Pancreas (tissue), 10 donors: Measurements from ENCODE around the gene OR7C1. TPM values are rescaled to one million over a fixed set of nuclear protein-coding genes. Genes with fewer than 3 reads are reported as not detected.

Experiments used
- ATAC-seq, 4 donors: fragments of 200-7000 bp; cut with Tn5 transposase; one replicate each; pipeline versions ENCODE4 v1.8.0 to v1.9.1; 2020; ENCODE audit warnings: mild to moderate bottlenecking in 4 of 4, moderate library complexity in 4 of 4
- DNase-seq, 6 donors: peaks; one replicate each; pipeline ENCODE4 v3.0.0-alpha.2; 2020
- FAIRE-seq: peaks from 2 replicates; lab custom pipeline; 2012; peaks lifted over from hg19 to GRCh38; lab: Jason Lieb, UNC
- H3K27ac ChIP-seq, 4 donors: fragments of 200-600 bp; sonication (generic); 1 replicate in 3 of 4; 2 replicates in 1 of 4; pipeline versions ENCODE4 v1.5.0 to v1.8.0; 2020
- H3K27me3 ChIP-seq, 4 donors: fragments of 200-600 bp; one replicate each; pipeline ENCODE4 v1.8.0; 2021
- H3K36me3 ChIP-seq, 3 donors: fragments of 200-600 bp; sonication (generic) in 1 of 3; one replicate each; pipeline versions ENCODE4 v1.5.0 to v1.8.0; 2020 to 2021
- H3K4me1 ChIP-seq, 3 donors: fragments of 200-600 bp; one replicate each; pipeline ENCODE4 v1.8.0; 2021
- H3K4me3 ChIP-seq, 4 donors: fragments of 200-600 bp; sonication (generic) in 2 of 4; one replicate each; pipeline versions ENCODE4 v1.5.0 to v1.8.0; 2020 to 2021
- H3K9me3 ChIP-seq, 4 donors: fragments of 200-600 bp; one replicate each; pipeline ENCODE4 v1.8.0; 2021
- CTCF ChIP-seq, 4 donors: fragments of 200-600 bp; sonication (generic) in 3 of 4; IDR thresholded peaks; one replicate each; pipeline versions ENCODE4 v1.5.0 to v1.8.0; 2021; ENCODE audit warnings: antibody characterized with exemption in 4 of 4
- WGBS, 2 donors: extraction: QIAGEN DNeasy Blood & Tissue Kit; methylation state at CpG; one replicate each; pipeline ENCODE4 v1.1.7; 2013; 5-methylcytosine and 5-hydroxymethylcytosine counted together
- intact Hi-C, 3 donors: fragments of 100-400 bp; cut with DNase I; formaldehyde crosslinking; loops; one replicate each; pipeline versions ENCODE4 v1.11.1 to v1.14.2; 2022
- polyA plus RNA-seq, 2 donors: library from polyadenylated mRNA; stranded (reverse); fragments of 200-250 nt; gene quantifications; one replicate each; pipeline ENCODE4 v1.2.3, GENCODE V29; 2013
- total RNA-seq, 6 donors: library from RNA; stranded (reverse); fragmentation: NEBNext Ultra II Directional in 4 of 6; extraction: Animal tissue kit (Norgen Biotek cat#: 25700) in 4 of 6; gene quantifications; one replicate each; pipeline versions ENCODE4 v1.2.1 to v1.2.4, GENCODE V29; 2021 to 2023
- donor health status: healthy with polysubstance abuse.
- donor health status: DM: no; HTN: no; CAD: no; lungs with moderate emphysema.
- donor health status: DM: no; HTN: no; CAD: no.
- donor health status: control.
- donor health status: control.
- donor health status: Bipolar disorder and iron deficiency.
- donor health status: DM: yes; HTN: yes; CAD: no.
- donor health status: DM: no; HTN: no; CAD: no.
- donor health status: DM: no; HTN: no; CAD: no.
- donor health status: DM: yes; HTN: yes; CAD: no.

The OR7C1 gene
- total RNA-seq (under 1 TPM in 1 of 6 donors, not detected in 5; 0.03 TPM), polyA plus RNA-seq (not detected)

GRCh38 chr19:14835011-14835410, at the start of gene OR7C1, which contains the start of gene OR7A5:
Gene OR7C1, minus strand, starts transcription at chr19:14835185. Its CDS starts 35,049 bp downstream, at chr19:14800136.
Gene OR7A5, minus strand, starts transcription at chr19:14835185. Its CDS starts 6,944 bp downstream, at chr19:14828241.
- DNase-seq (no peak), ATAC-seq (no peak), FAIRE-seq (no peak)
- H3K36me3 ChIP-seq: no peaks in the 10 kb centered on the region
- WGBS, 2 donors: 4 to 10% methylated on average over 1 of the region's 1 CpG
- H3K4me3 ChIP-seq: no peak within 1 kb of the TSS
- intact Hi-C loops: no loop called here
- H3K27me3 ChIP-seq: no peaks in the 10 kb centered on the region
- H3K27ac ChIP-seq: no peak within 1 kb of the TSS
- no peak for TF ChIP-seq CTCF (IDR thresholded peaks at IDR 0.05)
- H3K4me1 ChIP-seq: no peaks in the 10 kb centered on the region
- no peaks in the 10 kb centered on the region for H3K9me3 ChIP-seq

- 40 to 50% methylated on average over 4 of the region's 4 CpGs for WGBS, 2 donors
- no peak overlapping the region for H3K4me3 ChIP-seq
- no peak for DNase-seq
Measured at GRCh38 chr19:14871619-14872230, 36.7 kb upstream of the OR7C1 start.

GRCh38 chr19:14868497-14868896, 33.5 kb upstream of the OR7C1 start:
- H3K9me3 ChIP-seq: no peaks in the 10 kb centered on the region
- WGBS, 2 donors: 54 to 57% methylated on average over 5 of the region's 5 CpGs
- FAIRE-seq: no peak
- TF ChIP-seq CTCF (IDR thresholded peaks at IDR 0.05): no peak
- H3K27ac ChIP-seq: no peak overlapping the region
- no peak for ATAC-seq
- H3K4me3 ChIP-seq: no peak overlapping the region
- no peaks in the 10 kb centered on the region for H3K4me1 ChIP-seq
- DNase-seq: no peak
- intact Hi-C loops: no loop called here
- H3K27me3 ChIP-seq: peaks cover 0 to 13% (median 0%) of the 10 kb centered on the region in 4 donors
- no peaks in the 10 kb centered on the region for H3K36me3 ChIP-seq

More at GRCh38 chr19:14871619-14872230, 36.7 kb upstream of the OR7C1 start:
- FAIRE-seq: no peak
- Histone ChIP-seq H3K4me1 (no peaks in the 10 kb centered on the region), H3K36me3 (no peaks in the 10 kb centered on the region), H3K9me3 (no peaks in the 10 kb centered on the region), H3K27me3 (peaks cover 0 to 13% (median 0%) of the 10 kb centered on the region in 4 donors), H3K27ac (no peak overlapping the region)
- intact Hi-C loops: no loop called here
- no peak for ATAC-seq
- TF ChIP-seq CTCF (IDR thresholded peaks at IDR 0.05): peak in 2 of 4 donors; percentile 19 to 32

GRCh38 chr19:14848822-14849221, 13.8 kb upstream of the OR7C1 start, which contains the start of gene OR7A10:
Gene OR7A10, minus strand, starts transcription at chr19:14848922. Its CDS starts 7,045 bp downstream, at chr19:14841877.
- peaks cover 0 to 8% (median 0%) of the 10 kb centered on the region in 4 donors for H3K27me3 ChIP-seq
- H3K4me3 ChIP-seq: no peak within 1 kb of the TSS
- intact Hi-C loops: no loop called here
- whole genome bisulfite sequencing, 2 donors: 50 to 63% methylated on average over 5 of the region's 5 CpGs
- no peak for FAIRE-seq
- no peak for TF ChIP-seq CTCF (IDR thresholded peaks at IDR 0.05)
- no peak for ATAC-seq
- H3K27ac ChIP-seq: no peak within 1 kb of the TSS
- no peaks in the 10 kb centered on the region for H3K36me3 ChIP-seq
- H3K4me1 ChIP-seq: no peaks in the 10 kb centered on the region
- no peaks in the 10 kb centered on the region for H3K9me3 ChIP-seq
- no peak for DNase-seq

- Histone ChIP-seq H3K27ac (no peak overlapping the region), H3K4me1 (no peaks in the 10 kb centered on the region), H3K27me3 (peaks cover 0 to 4% (median 0%) of the 10 kb centered on the region in 4 donors), H3K9me3 (no peaks in the 10 kb centered on the region), H3K36me3 (no peaks in the 10 kb centered on the region), H3K4me3 (no peak overlapping the region)
- DNase-seq (no peak), FAIRE-seq (no peak), ATAC-seq (no peak)
- intact Hi-C loops: no loop called here
- WGBS, 2 donors: 41 to 46% methylated on average over 6 of the region's 6 CpGs
- no peak for TF ChIP-seq CTCF (IDR thresholded peaks at IDR 0.05)
Measured at GRCh38 chr19:14843578-14843977, 8.6 kb upstream of the OR7C1 start.
